Measurements from ENCODE around the gene ZYG11A. TPM values are rescaled to one million over a fixed set of nuclear protein-coding genes. Genes with fewer than 3 reads are reported as not detected.

The ZYG11A gene
- total RNA-seq, result 0.63 and 0.84 TPM in 2 replicates

GRCh38 chr1:52842643-52843310 lies at the start of gene ZYG11A:
Gene ZYG11A, plus strand, starts transcription at chr1:52842760. Its CDS starts 124 bp downstream, at chr1:52842884.

GRCh38 chr1:52927212-52928014 lies 84.9 kb downstream of the ZYG11A start, which contains the start of gene SCP2:
Gene SCP2, plus strand, starts transcription at chr1:52927276. Its CDS starts 121 bp downstream, at chr1:52927397.

Other genes starting within 250 kb of the ZYG11A start
- 1.3 and 4.3 TPM in 2 replicates for gene GPX7, start 240.4 kb upstream of the ZYG11A start, total RNA-seq
- 0.14 TPM in 1 of 2 replicates, not detected in the other for gene SHISAL2A, start 209.6 kb upstream of the ZYG11A start, total RNA-seq
- 7.7 and 9.5 TPM in 2 replicates for gene COA7, start 144.4 kb upstream of the ZYG11A start, total RNA-seq
- gene ZYG11B, start 116.3 kb upstream of the ZYG11A start, total RNA-seq, result 12.9 and 22.7 TPM in 2 replicates
- 17.8 and 20.3 TPM in 2 replicates for gene ECHDC2, start 79.0 kb downstream of the ZYG11A start, total RNA-seq
- 89.7 and 106 TPM in 2 replicates for gene SCP2, start 84.5 kb downstream of the ZYG11A start, total RNA-seq
- gene PODN, start 219.5 kb downstream of the ZYG11A start, total RNA-seq, result not detected in 2 replicates

Measured in airway epithelial cell (primary cell).